Caco-2 (cell line): ENCODE measurements around the gene TMEM88. TPM values are rescaled to one million over a fixed set of nuclear protein-coding genes. Genes with fewer than 3 reads are reported as not detected.
A peak's percentile ranks its signal among the peaks of the same experiment; 100 is the strongest.

ENCODE experiments used
- BruUV-seq: library from RNA; stranded (reverse); fragments of 400-500 nt; replicated peaks from 2 replicates; lab custom pipeline; 2021; lab: Mats Ljungman, UMichigan
- CTCF ChIA-PET: fragments of 300-600 bp; sonication (Branson Sonifier 250); formaldehyde crosslinking; loops from one replicate; lab custom pipeline; 2022; ENCODE audit warnings: antibody characterized with exemption; lab: Charles Lee
- POLR2A ChIA-PET: fragments of 300-600 bp; sonication (Branson Sonifier 250); formaldehyde crosslinking; loops from one replicate; lab custom pipeline; 2022; ENCODE audit warnings: antibody characterized with exemption; lab: Charles Lee
- DNase-seq, 2 experiments: peaks; one replicate each; pipeline versions ENCODE4 v3.0.0 to v3.0.0-alpha.2; 2020 to 2022
- H3K27me3 ChIP-seq: replicated peaks from 2 replicates; pipeline ENCODE4 v1.6.0; 2011; ENCODE audit warnings: low read length; ENCODE audit not compliant: control insufficient read depth, insufficient read depth
- H3K36me3 ChIP-seq: 2 replicates; pipeline ENCODE4 v1.5.1; 2011; ENCODE audit warnings: low read length; ENCODE audit not compliant: control insufficient read depth, insufficient read depth
- H3K4me1 ChIP-seq: fragments of 250-450 bp; sonication (Bioruptor Pico); 2 replicates; pipeline ENCODE4 v1.5.1; 2020; ENCODE audit warnings: mild to moderate bottlenecking
- H3K4me3 ChIP-seq: 2 replicates; pipeline ENCODE4 v1.5.1; 2011; ENCODE audit warnings: low read depth, mild to moderate bottlenecking, control low read depth, low read length
- H3K9me3 ChIP-seq: fragments of 250-450 bp; sonication (Bioruptor Pico); 2 replicates; pipeline ENCODE4 v1.5.1; 2020; ENCODE audit warnings: mild to moderate bottlenecking, moderate library complexity
- H3K27ac Mint-ChIP-seq: one replicate; pipeline ENCODE4 v1.8.0; 2022; ENCODE audit warnings: mixed read lengths; ENCODE audit not compliant: unreplicated experiment
- H3K27me3 Mint-ChIP-seq: one replicate; pipeline ENCODE4 v1.8.0; 2022; ENCODE audit warnings: mixed read lengths; ENCODE audit not compliant: insufficient read depth, unreplicated experiment
- H3K36me3 Mint-ChIP-seq: one replicate; pipeline ENCODE4 v1.8.0; 2022; ENCODE audit warnings: mild to moderate bottlenecking, mixed read lengths; ENCODE audit not compliant: insufficient read depth, unreplicated experiment
- H3K4me1 Mint-ChIP-seq: one replicate; pipeline ENCODE4 v1.8.0; 2022; ENCODE audit warnings: low read depth, mixed read lengths; ENCODE audit not compliant: unreplicated experiment
- H3K4me3 Mint-ChIP-seq: one replicate; pipeline ENCODE4 v1.8.0; 2022; ENCODE audit warnings: mild to moderate bottlenecking, moderate library complexity, mixed read lengths; ENCODE audit not compliant: unreplicated experiment
- H3K9me3 Mint-ChIP-seq: one replicate; pipeline ENCODE4 v1.8.0; 2022; ENCODE audit warnings: mixed read lengths; ENCODE audit not compliant: unreplicated experiment
- CTCF ChIP-seq, 2 experiments: fragments of 200-600 bp in 1 of 2; IDR thresholded peaks; 1 replicate in 1 of 2; 2 replicates in 1 of 2; pipeline versions ENCODE4 v1.5.1 to v1.8.0; 2011 to 2022; ENCODE audit warnings: antibody characterized with exemption in 1 of 2, control low read depth in 1 of 2, inconsistent platforms in 1 of 2, low read depth in 1 of 2, low read length in 1 of 2, mild to moderate bottlenecking in 1 of 2, moderate library complexity in 1 of 2; ENCODE audit not compliant: insufficient read depth in 1 of 2, severe bottlenecking in 1 of 2, unreplicated experiment in 1 of 2
- intact Hi-C: fragments of 100-400 bp; cut with micrococcal nuclease; formaldehyde crosslinking; loops from one replicate; pipeline ENCODE4 v1.10.0; 2022; ENCODE audit not compliant: unreplicated experiment
- total RNA-seq: library from RNA; stranded (reverse); gene quantifications from 2 replicates; pipeline ENCODE4 v1.2.3, GENCODE V29; 2022

The TMEM88 gene
- total RNA-seq, 1 experiment from 2014 or later: 2.5 TPM

GRCh38 chr17:7897090-7897489 lies 42.2 kb downstream of the TMEM88 start:
- Mint-ChIP-seq H3K36me3 (peaks cover 29% of the 10 kb centered on the region), H3K9me3 (no peaks in the 10 kb centered on the region), H3K4me3 (no peak overlapping the region), H3K27me3 (no peaks in the 10 kb centered on the region), H3K27ac (no peak overlapping the region), H3K4me1 (peaks cover 6% of the 10 kb centered on the region)
- H3K9me3 ChIP-seq: no peaks in the 10 kb centered on the region
- ChIA-PET POLR2A (no interaction called here), CTCF (interaction anchor here (1.8 kb wide), 1 partner anchor 34 kb away, joined by 8 read pairs; no protein-coding TSS in a partner anchor)
- H3K4me3 ChIP-seq: no peak overlapping the region
- intact Hi-C loops: loop anchor here (1.0 to 5.0 kb wide), 2 partner anchors 34 to 75 kb away; no protein-coding TSS in a partner anchor
- no peaks in the 10 kb centered on the region for H3K4me1 ChIP-seq
- no peak for TF ChIP-seq CTCF (IDR thresholded peaks at IDR 0.05; ENCODE audit: insufficient read depth in 1 of 2, low read depth in 1 of 2, low read length in 1 of 2, severe bottlenecking in 1 of 2, unreplicated experiment in 1 of 2)
- BruUV-seq: no TSS peak
- H3K36me3 ChIP-seq: no peaks in the 10 kb centered on the region; the same call in 1 of the 2 replicates
- no peak for DNase-seq
- H3K27me3 ChIP-seq: no peaks in the 10 kb centered on the region

GRCh38 chr17:7897773-7898172 lies 42.9 kb downstream of the TMEM88 start:
- no peak overlapping the region for H3K4me3 ChIP-seq
- peak in 1 of 2 experiments; percentile 48 for TF ChIP-seq CTCF (IDR thresholded peaks at IDR 0.05; ENCODE audit: insufficient read depth in 1 of 2, low read depth in 1 of 2, low read length in 1 of 2, severe bottlenecking in 1 of 2, unreplicated experiment in 1 of 2)
- H3K36me3 ChIP-seq: no peaks in the 10 kb centered on the region; the same call in 1 of the 2 replicates
- Mint-ChIP-seq H3K27ac (peak overlapping the region; percentile 53), H3K36me3 (peaks cover 29% of the 10 kb centered on the region), H3K4me3 (no peak overlapping the region), H3K9me3 (no peaks in the 10 kb centered on the region), H3K4me1 (peaks cover 6% of the 10 kb centered on the region), H3K27me3 (no peaks in the 10 kb centered on the region)
- CTCF ChIA-PET: interaction anchor here (1.0 to 1.8 kb wide), 2 partner anchors 35 to 75 kb away, joined by 3 to 8 read pairs; no protein-coding TSS in a partner anchor
- intact Hi-C loops: loop anchor here (1.0 to 5.0 kb wide), 2 partner anchors 34 to 75 kb away; no protein-coding TSS in a partner anchor
- no peaks in the 10 kb centered on the region for H3K9me3 ChIP-seq
- no TSS peak for BruUV-seq
- POLR2A ChIA-PET: no interaction called here
- H3K4me1 ChIP-seq: no peaks in the 10 kb centered on the region
- DNase-seq: peak in 1 of 2 experiments; percentile 47
- H3K27me3 ChIP-seq: no peaks in the 10 kb centered on the region

GRCh38 chr17:7903154-7904103 lies 48.6 kb downstream of the TMEM88 start:
- intact Hi-C loops: no loop called here
- H3K9me3 Mint-ChIP-seq: no peaks in the 10 kb centered on the region
- no peaks in the 10 kb centered on the region for H3K27me3 Mint-ChIP-seq
- no peak overlapping the region for H3K4me3 Mint-ChIP-seq
- peaks cover 15% of the 10 kb centered on the region for H3K36me3 Mint-ChIP-seq
- no peaks in the 10 kb centered on the region; the same call in 1 of the 2 replicates for H3K36me3 ChIP-seq
- H3K4me3 ChIP-seq: no peak overlapping the region
- no peaks in the 10 kb centered on the region for H3K9me3 ChIP-seq
- ChIA-PET POLR2A (no interaction called here), CTCF (no interaction called here)
- no peak for DNase-seq
- H3K4me1 ChIP-seq: no peaks in the 10 kb centered on the region
- no peaks in the 10 kb centered on the region for H3K4me1 Mint-ChIP-seq
- BruUV-seq: TSS peak; percentile 26
- TF ChIP-seq CTCF (IDR thresholded peaks at IDR 0.05; ENCODE audit: insufficient read depth in 1 of 2, low read depth in 1 of 2, low read length in 1 of 2, severe bottlenecking in 1 of 2, unreplicated experiment in 1 of 2): no peak
- no peaks in the 10 kb centered on the region for H3K27me3 ChIP-seq
- no peak overlapping the region for H3K27ac Mint-ChIP-seq
